Ovary (tissue), 3 donors: ENCODE data around the gene VPS52.

Experiments
- EP300 ChIP-seq: sonication (generic); formaldehyde crosslinking; IDR thresholded peaks from one replicate; pipeline ENCODE4 v1.6.1; 2017; ENCODE audit warnings: antibody characterized with exemption
- POLR2A ChIP-seq: fragments of 450-650 bp; IDR thresholded peaks from one replicate; pipeline ENCODE4 v1.6.1; 2017; ENCODE audit warnings: antibody characterized with exemption, mild to moderate bottlenecking, moderate library complexity
- TF ChIP-seq, protein P1 (sequence below), 3 donors: fragments of 450-650 bp in 2 of 3; fragments of 200-600 bp in 1 of 3; IDR thresholded peaks; one replicate each; pipeline versions ENCODE4 v1.5.1 to v1.8.0; 2016 to 2022; ENCODE audit warnings: antibody characterized with exemption in 3 of 3, mild to moderate bottlenecking in 1 of 3
- donor health status: DM: no; HTN: no; CAD: no.

DNA sequence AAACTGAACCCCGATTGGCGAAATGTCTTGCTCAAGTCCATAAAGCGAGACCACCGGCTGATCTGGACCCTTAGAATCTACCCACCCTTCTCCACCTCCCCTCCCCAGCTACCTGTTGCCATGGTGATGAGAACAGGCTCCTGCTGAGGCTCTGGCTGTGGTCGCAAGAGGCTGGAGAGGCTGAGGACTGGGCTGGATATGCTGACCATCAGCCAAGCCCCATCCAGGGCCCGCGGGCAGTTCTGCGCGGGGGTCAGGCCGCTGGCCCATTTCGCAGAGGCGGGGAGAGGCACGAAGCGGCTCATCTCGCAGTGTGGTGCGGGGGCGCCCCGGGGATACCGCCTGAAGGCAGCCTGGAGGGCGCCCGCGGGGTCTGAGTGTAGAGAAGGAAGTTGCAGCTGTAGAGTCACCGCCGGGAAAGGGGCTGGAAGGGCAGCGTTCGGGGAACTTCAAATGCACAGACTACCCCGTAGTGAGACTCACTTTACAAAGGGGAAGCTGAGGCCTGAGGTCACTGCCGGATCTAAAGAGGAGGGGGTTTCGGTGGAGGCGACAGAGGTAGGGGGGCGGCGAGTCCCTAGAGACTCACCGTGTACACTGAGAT lies 41.5 kb upstream of the VPS52 start:
- TF ChIP-seq, protein P1, sequence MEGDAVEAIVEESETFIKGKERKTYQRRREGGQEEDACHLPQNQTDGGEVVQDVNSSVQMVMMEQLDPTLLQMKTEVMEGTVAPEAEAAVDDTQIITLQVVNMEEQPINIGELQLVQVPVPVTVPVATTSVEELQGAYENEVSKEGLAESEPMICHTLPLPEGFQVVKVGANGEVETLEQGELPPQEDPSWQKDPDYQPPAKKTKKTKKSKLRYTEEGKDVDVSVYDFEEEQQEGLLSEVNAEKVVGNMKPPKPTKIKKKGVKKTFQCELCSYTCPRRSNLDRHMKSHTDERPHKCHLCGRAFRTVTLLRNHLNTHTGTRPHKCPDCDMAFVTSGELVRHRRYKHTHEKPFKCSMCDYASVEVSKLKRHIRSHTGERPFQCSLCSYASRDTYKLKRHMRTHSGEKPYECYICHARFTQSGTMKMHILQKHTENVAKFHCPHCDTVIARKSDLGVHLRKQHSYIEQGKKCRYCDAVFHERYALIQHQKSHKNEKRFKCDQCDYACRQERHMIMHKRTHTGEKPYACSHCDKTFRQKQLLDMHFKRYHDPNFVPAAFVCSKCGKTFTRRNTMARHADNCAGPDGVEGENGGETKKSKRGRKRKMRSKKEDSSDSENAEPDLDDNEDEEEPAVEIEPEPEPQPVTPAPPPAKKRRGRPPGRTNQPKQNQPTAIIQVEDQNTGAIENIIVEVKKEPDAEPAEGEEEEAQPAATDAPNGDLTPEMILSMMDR (IDR thresholded peaks at IDR 0.05): no peak
- TF ChIP-seq POLR2A: no peak
- TF ChIP-seq EP300: no peak
